HG03558 (cell line): ENCODE measurements around the gene CRABP2.

Experiments
- ATAC-seq: cut with Tn5 transposase; IDR thresholded peaks from one replicate; pipeline ENCODE4 v1.9.1; 2021; ENCODE audit warnings: moderate number of reproducible peaks; ENCODE audit not compliant: unreplicated experiment; ENCODE audit errors: extremely low read depth

The CRABP2 gene

GRCh38 chr1:156742801-156743200, 37.4 kb upstream of the CRABP2 start:
- no peak for ATAC-seq

GRCh38 chr1:156742017-156742416, 36.6 kb upstream of the CRABP2 start:
- ATAC-seq, result no peak

GRCh38 chr1:156741481-156741983, 36.1 kb upstream of the CRABP2 start:
- no peak for ATAC-seq

GRCh38 chr1:156740741-156741480, 35.5 kb upstream of the CRABP2 start, which contains the start of gene MRPL24:
Gene MRPL24, minus strand, starts transcription at chr1:156741088. Its CDS starts 2,384 bp downstream, at chr1:156738704.
- ATAC-seq, result peak; percentile 72

GRCh38 chr1:156740237-156740740, 34.9 kb upstream of the CRABP2 start:
- ATAC-seq, result no peak

- no peak for ATAC-seq
Measured at GRCh38 chr1:156738916-156739315, 33.5 kb upstream of the CRABP2 start.

GRCh38 chr1:156738407-156738806, 33.0 kb upstream of the CRABP2 start:
- no peak for ATAC-seq

- no peak for ATAC-seq
Measured at GRCh38 chr1:156733989-156734584, 28.7 kb upstream of the CRABP2 start.

- ATAC-seq, result peak; percentile 69
Measured at GRCh38 chr1:156728599-156729462, 23.4 kb upstream of the CRABP2 start, which contains the start of gene ISG20L2. Gene ISG20L2, minus strand, starts transcription at chr1:156728766. Its CDS starts 1,114 bp downstream, at chr1:156727652.

- ATAC-seq, result peak; percentile 26
Measured at GRCh38 chr1:156727926-156728598, 22.7 kb upstream of the CRABP2 start, which contains the start of gene METTL25B. Gene METTL25B, plus strand, starts transcription at chr1:156728469. Its CDS starts 636 bp downstream, at chr1:156729105.

- no peak for ATAC-seq
Measured at GRCh38 chr1:156727492-156727891, 22.1 kb upstream of the CRABP2 start.

- no peak for ATAC-seq
Measured at GRCh38 chr1:156726549-156727226, 21.3 kb upstream of the CRABP2 start.

- ATAC-seq, result no peak
Measured at GRCh38 chr1:156725683-156726280, 20.4 kb upstream of the CRABP2 start.

GRCh38 chr1:156721535-156721934, 16.2 kb upstream of the CRABP2 start:
- no peak for ATAC-seq

- ATAC-seq, result no peak
Measured at GRCh38 chr1:156721131-156721530, 15.7 kb upstream of the CRABP2 start.

- ATAC-seq, result no peak
Measured at GRCh38 chr1:156717351-156717750, 12.0 kb upstream of the CRABP2 start.

GRCh38 chr1:156714830-156715229, 9.4 kb upstream of the CRABP2 start:
- no peak for ATAC-seq

GRCh38 chr1:156712626-156713025, 7.2 kb upstream of the CRABP2 start:
- ATAC-seq, result no peak
